NCI-H2196 (cell line): Measurements from ENCODE around the gene CCSER1.
"Not testable (repeated sequence)": the region's sequence is repeated elsewhere in the genome, so short reads cannot be mapped to it uniquely, and the experiment has no call there.

ENCODE experiments used
- DNase-seq: peaks from one replicate; lab custom pipeline; 2025; ENCODE audit not compliant: unreplicated experiment; lab: John Stamatoyannopoulos, UW

Gene CCSER1

GRCh38 chr4:91622925-91623602, 1495.9 kb downstream of the CCSER1 start:
- DNase-seq, result no peak

- DNase-seq, result not testable (repeated sequence)
Observed at GRCh38 chr4:91623603-91623967, 1496.4 kb downstream of the CCSER1 start.

- DNase-seq, result no peak
Observed at GRCh38 chr4:91630054-91630453, 1502.9 kb downstream of the CCSER1 start.

- no peak for DNase-seq
Observed at GRCh38 chr4:91630764-91631163, 1503.6 kb downstream of the CCSER1 start.

GRCh38 chr4:91631335-91631734, 1504.1 kb downstream of the CCSER1 start:
- no peak for DNase-seq

GRCh38 chr4:91636083-91636482, 1508.9 kb downstream of the CCSER1 start:
- DNase-seq, result no peak
